HG03066 (cell line): Measurements from ENCODE around the gene ITK.

Experiments
- ATAC-seq: cut with Tn5 transposase; IDR thresholded peaks from one replicate; pipeline ENCODE4 v1.9.1; 2021; ENCODE audit warnings: low read depth; ENCODE audit not compliant: unreplicated experiment

The ITK gene

DNA sequence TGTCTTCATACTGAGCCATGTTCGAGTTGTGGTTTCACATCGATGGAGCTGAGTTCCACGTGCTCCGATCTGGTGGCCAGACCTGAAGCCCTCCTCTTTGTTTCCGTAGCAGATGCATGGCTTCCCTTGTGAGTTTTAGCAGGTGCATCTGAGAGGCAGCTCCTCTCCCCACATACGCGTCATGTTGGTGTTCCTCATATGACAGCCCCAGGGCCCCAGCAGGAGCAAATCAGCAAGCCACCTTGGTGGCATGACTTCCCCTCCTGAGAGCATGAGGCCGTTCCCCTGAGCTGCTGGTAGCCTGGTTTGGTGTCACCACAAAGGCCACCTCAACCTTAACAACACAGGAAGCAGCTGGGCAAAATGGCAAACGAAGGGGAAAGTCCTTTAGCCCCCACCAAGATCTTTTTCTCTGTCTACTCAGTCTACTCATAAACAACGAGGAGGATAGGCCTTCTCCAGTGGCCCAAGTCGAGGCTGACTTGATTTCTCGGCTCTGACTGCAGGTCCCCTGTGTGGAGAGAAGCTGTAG is 91.2 kb downstream of the ITK start:
- ATAC-seq = peak; percentile 71

DNA sequence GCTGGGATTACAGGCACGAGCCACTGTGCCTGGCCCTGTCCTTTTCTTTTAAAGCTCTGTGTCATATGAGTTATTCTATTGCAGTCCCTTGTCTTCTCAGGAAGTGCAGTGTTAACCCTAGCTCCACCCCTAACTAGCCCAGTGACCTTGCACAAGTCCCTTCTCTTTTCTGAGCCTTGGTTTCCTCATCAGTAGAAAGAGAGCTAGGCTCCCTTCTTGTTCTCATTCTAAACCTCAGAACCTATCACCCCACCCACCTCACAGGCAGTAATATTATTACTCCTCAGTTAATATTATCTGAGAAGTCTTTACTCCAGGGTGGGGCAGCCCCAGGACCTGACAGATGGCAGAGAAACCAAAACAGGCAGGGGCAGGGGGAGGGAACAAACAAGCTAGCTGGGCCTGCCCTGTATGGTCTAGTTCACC is 92.5 kb downstream of the ITK start:
- peak; percentile 45 for ATAC-seq

DNA sequence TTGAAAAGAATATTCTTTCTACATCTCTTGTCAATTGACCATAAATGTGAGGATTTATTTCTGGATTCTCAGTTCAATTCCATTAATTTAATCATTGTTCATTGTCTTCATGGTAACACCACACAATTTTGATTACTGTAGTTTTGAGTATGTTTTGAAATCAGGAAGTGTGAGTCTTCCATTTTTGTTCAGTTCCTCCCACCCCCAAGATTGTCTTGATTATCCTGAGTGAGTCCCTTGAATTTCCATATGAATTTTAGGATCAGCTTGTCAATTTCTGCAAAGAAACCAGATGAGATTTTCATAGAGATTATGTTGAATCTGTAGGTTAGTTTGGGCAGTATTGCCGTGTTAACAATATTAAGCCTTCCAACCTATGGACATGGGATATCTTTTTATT is 94.8 kb downstream of the ITK start:
- no peak for ATAC-seq

DNA sequence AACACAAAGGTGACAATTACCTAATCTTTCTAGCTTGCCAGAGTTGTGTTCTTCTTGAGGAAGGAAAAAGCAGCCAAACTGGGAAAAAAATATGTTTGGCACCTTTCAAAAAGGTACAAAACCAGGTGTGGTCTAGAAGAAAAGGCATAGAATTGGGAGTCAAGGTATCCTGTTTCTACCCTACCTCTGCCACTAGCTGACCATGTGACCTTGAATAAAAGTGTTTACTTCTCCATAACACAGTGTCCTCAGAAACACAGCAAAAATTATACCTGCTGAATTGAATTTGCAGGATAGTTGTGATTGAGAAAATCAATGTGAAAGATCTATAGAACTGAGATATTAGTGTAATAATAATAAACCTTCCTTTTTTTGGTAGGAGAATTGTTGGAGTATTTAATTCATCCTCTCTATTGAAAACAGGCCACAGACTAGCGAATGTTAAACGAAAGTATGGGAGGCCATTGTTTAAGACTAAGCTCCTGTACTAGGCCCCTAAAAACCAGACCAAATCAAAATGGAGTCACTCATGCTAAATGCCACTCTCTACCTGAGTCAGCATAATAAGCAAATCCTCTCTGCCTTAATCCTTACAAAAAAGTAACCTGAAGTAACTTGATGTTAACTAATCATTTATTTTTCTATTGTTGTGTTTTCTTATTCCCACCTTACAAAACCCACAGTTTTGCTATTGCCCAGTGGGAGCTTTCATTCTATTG is 97.8 kb downstream of the ITK start:
- ATAC-seq = no peak

DNA sequence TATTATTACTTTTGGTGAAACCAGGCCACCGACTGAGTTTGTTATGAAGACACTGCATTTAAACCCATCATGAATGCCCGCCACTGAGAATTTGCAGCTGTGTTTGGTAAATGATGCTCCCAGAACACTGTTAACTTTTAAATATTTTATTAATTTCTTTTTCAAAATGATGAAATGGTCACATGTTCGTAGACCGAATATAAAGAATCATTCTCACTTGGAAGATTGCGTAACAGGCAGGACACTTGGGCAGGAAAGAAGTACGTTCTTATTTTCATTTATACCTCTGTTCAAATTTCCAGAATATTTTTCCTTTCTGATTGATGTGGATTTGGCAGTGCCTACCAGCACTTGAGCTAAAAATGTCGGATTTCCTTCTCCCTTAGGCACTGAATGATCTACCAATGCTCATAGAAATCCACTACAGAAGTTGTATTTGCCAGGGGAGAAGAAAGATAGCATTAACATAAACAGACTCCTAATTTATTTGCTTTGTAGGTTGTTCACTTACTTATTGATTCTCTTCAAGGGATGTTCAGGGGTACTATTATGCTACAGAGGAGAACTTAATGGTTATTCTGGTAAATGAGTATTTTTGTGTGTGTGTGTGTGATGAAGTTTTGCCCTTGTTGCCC is 99.1 kb downstream of the ITK start:
- no peak for ATAC-seq

DNA sequence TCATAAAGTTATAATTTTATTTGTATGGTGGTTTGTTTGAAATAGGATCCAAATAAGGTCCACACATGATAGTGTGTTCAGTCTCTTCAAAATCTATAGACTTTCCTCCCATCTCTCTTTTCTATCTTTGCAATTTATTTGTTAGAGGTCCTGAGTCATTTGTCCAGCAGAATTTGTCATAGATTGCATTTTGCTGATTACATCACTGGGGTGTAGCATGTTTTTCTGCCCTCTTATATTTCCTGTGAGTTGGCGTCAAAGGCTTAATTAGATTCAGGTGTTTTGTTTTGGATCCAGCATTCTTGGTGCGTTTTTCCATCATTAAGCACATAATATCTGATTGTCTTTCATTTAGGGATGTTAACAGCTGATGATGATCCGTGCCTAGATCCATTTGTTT is 100.3 kb downstream of the ITK start:
- ATAC-seq = no peak

DNA sequence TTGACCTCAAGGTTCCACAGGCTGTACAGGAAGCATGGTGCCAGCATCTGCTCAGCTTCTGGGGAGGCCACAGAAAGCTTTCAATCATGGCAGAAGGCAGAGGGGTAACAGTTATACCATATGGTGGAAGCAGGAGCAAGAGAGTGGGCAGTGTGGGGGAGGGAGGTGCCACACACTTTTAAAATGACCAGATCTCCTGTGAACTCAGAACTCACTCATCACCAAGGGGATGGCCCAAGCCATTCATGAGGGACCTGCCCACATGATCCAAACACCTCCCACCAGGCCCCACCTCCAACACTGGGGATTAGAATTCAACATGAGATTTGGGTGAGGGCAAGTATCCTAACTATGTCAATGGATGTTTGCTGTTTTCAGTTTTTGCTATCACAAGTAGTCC is 101.5 kb downstream of the ITK start:
- ATAC-seq = no peak

DNA sequence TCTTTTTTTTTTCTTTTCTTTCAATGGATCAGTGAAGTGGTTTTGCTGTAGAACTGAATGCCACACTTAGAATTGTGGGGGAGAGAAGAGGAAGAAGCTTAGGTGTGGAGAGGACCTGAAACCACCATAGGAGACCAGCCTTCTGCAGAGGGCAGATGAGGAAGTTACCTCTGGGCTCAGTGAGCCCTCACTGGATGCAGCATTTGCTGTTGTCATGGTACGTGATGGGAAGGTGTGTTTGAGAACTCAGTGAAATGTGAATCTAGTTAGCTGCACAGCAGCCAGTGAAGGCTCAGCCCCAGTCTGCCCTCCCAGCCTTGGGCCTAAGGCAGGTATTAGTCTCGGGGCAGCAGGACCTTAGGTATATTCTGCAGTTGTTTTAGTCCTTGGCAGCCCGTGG is 102.8 kb downstream of the ITK start:
- ATAC-seq = peak; percentile 100

DNA sequence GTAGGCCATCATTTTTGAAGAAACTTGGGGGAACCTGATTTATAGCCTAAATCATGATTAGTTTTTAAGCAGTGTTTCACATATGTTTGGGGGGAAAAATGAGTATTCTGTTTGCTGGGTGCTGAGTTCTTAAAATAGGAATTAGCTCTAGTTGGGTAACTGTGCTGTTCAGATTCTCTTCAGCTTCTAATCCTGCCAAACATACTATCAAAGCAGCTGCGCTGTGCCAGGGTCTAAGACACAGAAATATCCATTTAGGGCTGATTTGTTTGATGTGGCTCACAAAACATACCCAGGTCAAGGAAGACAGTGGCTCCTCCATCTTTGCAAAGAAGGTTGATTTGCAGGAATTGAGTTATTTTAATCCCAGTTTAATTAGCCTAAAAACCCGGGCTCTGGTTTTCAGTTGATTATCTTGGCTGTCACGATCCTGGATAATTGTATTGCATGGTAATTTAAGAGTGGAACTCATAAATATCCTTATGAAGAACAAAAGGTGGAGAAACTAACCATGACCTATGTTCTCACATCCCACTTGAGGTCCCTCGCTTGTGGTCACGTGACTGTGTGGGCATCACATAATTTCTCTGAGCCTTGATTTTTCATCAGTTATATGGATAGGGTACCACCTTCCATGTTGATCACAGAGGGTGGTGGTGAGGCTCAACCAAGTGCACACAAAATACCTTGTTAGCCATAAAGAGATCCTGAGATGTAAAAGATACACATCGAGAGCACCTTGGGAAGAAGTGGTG is 104.0 kb downstream of the ITK start:
- no peak for ATAC-seq

DNA sequence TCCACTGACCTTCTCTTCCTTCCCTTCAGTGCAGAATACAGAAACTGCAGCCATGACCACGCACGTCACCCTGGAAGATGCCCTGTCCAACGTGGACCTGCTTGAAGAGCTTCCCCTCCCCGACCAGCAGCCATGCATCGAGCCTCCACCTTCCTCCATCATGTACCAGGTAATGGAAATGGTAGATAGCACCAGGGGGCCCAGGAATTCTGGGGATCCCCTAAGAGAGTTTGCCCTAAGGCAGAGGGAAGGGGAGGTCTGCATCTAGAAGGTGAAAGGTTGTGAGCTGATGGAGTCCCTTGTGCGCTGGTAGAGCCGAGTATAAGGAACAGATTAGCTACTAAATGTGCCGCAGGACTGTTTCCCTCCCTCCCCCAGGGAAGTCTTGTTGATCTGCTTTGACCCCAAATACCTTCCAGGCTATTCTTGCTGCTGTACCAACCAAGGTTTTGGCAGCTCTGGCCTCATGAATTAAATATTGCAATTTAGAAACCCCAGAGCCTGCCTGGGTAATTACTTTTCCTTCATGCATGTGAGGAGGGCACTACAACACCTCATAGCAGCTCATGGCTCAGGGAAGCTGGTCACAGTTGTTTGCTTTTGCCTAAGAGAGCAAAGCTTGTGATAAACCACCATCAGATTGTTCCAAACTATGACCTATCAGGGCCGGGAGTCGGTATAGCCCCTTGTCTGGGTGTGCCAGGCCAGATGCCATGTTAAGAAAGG is 104.8 kb downstream of the ITK start:
- no peak for ATAC-seq

DNA sequence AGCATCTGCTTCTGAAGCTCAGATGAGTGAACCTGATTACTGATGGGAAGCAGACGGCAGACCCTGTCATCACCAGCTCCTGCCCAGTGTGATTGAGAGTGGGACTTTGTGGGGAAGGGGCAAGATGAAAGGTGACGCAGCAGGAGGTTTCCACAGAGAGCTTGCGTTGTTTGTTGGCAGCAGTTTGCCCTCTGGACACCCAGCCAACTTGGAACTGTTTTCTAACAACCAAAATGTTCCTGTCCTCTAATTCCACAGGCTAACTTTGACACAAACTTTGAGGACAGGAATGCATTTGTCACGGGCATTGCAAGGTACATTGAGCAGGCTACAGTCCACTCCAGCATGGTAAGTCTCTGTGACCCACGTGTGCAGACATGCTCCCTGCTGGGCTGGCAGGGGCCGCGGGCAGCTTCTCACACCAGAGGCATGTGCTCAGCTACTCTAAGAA is 106.1 kb downstream of the ITK start:
- ATAC-seq = no peak

DNA sequence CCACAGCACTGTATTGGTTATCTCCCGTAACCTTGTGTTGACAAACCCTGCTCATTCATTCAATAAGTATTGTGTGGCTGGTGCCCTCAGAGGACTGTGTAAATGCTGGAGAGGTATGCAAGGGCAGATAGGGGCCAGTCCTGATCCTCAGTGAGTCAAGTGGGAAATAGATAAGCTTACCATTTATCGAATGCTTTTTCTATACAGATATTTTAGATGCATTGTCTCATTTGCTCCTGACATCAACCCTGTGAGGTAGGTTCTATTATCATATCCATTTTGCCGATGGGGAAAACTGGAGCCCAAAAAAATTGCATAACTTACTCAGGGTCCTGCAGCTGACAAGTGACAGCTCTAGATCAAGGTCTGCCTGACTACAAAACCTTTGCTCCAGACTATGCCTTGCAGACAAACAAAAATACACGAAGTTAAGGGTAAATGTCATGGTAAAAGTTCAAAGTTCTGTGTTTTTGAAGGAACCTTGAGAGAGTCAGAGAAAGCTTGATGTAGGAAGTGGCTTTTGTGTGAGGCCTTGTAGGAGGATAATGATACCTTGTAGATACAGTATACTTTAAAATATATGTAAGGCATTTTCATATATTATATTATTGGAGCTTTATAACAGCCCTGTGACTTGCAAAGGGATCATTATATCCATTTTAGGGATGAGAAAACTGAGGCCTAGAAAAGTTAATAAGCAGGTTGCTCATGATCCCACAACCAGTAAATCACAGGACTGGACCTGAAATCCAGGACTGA is 107.9 kb downstream of the ITK start:
- ATAC-seq = no peak

DNA sequence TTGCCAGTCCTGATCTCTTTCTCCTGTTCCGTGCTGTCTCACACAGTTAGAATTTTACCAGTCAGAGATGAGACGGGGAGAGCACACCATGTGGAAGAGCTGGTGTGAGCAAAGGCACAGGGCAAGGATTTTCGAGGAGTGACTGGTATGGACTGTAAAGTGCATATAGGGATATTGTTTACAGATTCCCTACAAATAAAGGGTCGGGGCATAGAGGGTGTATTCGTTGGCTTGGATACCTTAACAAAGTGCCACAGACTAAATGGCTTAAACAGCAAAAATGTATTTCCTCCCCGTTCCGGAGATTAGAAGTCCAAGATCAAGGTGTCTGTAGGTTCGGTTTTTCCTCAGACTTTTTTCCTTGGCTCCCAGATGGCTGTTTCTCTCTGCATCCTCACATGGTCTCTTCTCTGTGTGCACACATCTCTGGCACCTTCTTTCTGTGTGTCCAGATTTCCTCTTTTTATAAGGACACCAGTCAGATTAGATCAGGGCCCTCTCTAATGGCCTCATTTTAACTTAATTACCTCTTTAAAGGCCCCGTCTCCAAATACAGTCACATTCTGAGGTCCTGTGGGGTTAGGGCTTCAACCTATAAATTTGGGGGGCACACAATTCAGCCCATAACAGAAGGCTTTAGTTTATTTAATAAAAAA is 108.7 kb downstream of the ITK start:
- ATAC-seq = no peak

DNA sequence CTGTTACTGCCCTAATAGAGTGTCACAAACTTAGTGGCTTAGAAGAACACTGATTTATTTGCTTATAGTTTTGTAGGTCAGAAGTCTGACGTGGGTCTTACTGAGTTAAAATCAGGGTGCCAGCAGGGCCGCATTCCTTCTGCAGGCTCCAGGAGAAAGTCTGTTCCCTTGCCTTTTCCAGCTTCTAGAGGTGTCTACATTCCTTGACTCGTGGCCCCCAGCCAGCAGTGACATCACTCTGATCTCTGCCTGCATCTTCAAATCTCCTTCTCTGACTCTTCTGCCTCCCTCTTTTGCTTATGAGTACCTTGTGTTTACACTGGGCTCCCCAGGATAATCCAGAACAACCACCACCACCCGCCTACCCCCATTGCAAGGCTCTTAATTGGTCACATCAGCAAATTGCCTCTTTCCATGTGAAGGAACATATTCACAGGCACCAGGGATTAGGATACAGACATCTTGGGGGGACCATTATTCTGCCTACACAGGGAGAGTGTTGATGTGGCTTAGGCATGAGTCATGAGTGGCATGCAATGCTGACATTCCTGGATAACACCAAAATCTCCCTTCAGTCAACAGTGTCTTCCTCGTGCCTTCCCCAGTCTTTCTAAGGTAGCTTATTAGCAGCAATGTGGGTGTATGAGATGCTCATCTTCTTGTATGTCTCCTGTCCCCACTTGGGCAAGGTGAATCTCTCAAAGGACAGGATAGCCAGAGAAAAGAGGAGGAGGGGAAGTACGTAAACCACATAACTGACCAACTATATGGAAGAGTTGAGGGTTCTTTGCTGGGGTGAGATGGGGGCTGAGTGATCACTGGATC is 109.7 kb downstream of the ITK start:
- ATAC-seq = no peak

DNA sequence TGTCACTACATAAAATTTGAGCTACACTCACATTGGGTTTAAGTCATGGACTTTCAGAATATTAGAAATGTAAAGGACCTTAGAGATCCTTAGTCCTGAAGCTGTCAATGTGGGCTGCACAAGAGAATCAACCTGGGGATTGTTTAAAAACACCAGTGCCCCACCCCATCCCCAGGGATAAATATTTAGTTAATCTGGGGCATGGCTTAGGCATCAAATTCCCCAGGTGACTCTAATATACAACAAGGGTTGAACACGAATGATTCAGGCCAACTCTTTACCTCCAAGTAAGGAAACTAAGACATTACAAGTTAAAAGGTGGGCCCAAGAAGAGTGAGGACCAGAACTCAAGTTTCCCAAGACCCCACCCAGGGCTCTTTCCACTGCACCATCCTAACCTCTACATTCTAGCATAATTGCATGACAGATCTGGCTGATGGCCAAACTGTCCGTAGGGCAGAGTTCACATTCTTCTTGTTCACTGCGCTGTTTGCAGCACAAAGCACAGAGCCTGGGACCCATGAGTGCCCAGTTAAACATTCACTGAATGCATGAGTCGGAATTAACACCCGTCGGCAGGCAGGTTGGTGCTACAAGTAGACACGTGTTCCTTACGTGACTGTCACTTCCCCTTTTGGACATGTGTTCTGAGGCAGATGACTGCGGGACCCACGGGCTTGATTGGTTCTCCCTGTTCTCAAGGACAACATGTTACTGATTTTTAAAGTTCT is 110.5 kb downstream of the ITK start:
- peak; percentile 77 for ATAC-seq

DNA sequence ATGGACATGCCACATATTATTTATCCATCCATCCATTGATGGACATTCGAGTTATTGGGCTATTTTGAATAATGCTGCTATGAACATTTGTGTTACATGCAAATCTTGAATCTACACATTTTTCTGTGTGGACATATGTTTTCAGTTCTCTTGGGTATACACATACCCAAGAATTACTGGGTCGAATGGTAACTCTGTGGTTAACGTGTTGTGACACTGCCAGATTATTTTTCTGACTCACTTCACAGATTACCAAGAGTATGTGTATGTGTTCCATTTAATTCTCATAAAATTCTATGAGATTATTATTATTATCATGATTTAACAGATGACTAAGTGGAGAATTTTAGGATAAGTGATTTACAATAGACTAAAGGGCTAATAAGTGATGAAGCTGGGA is 112.0 kb downstream of the ITK start:
- ATAC-seq = no peak

DNA sequence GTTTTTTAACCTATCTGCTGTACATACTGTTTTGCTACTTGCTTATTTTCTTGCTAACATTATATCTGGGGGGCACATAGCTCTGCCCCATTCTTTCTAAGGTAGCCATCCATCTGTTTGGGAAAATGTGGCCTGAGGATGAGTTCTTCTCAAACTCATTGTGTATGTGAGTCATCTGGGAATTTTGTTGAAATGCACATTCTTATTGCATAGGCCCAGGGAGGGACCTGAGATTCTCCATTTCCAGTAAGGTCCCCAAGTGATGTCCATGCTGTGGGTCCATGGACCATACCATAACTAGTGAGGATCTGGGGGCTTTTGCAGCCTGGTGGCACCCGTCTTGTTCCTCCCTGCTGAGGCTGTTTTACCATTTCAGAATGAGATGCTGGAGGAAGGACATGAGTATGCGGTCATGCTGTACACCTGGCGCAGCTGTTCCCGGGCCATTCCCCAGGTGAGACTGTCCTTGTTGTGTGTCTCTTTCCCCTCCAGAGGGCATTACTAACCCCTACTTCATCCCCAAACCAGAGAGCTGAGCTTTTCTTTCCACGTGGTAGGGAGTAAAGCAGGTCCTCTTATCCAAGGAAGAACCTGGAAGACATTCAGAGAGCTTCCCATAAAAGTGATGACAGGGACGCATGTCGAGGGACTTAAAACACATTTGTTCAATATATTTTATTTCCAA is 113.9 kb downstream of the ITK start:
- ATAC-seq = no peak
